ENCODE measurements around the gene PAFAH1B1.
"Not testable (repeated sequence)": the region's sequence is repeated elsewhere in the genome, so short reads cannot be mapped to it uniquely, and the experiment has no call there.

The PAFAH1B1 gene

GRCh38 chr17:2592971-2593820 lies at the start of gene PAFAH1B1:
PAFAH1B1 (plus strand) TSS chr17:2593654; CDS start chr17:2638289, 44,635 bp downstream.
- H3K27ac ChIP-seq (ENCODE audit: low read depth, low read length), result peak within 1 kb of the TSS; percentile 94
- H3K36me3 ChIP-seq (ENCODE audit: insufficient read depth, low read length), result no peaks in the 10 kb centered on the region
- no peaks in the 10 kb centered on the region for H3K27me3 ChIP-seq (ENCODE audit: control insufficient read depth in 1 of 2, insufficient read depth in 2 of 2, low read length in 2 of 2)
- peak within 1 kb of the TSS; percentile 85 to 90 for H3K4me3 ChIP-seq (ENCODE audit: low read depth in 1 of 2, low read length in 2 of 2)
- peak within 1 kb of the TSS; percentile 90 for H3K9ac ChIP-seq (ENCODE audit: low read length)
- H3K9me3 ChIP-seq (ENCODE audit: low read length), result no peaks in the 10 kb centered on the region
- H3K4me1 ChIP-seq (ENCODE audit: insufficient read depth, low read length), result peaks cover 23% of the 10 kb centered on the region

DNA sequence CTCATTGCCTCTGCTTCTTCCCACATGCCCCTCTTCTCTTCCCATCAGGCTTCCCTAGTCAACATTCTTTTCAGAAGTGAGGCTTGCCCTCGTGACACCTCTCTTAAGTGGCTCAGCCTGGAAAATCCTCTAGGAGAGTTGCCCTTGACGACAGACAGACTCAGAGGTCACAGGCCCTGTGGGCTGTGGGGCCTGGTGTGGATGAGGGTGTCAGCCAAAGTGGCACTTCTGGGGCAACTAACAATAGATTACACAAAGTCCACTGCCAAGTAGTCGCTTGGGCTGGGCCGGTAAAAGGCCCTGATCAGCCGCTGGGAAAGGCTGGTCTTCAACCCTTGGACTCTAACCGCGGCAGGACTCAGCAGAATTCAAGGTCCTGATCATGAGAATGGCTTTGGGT lies 48.1 kb upstream of the PAFAH1B1 start:
- Histone ChIP-seq H3K36me3 (ENCODE audit: insufficient read depth, low read length) (no peaks in the 10 kb centered on the region), H3K27me3 (ENCODE audit: control insufficient read depth in 1 of 2, insufficient read depth in 2 of 2, low read length in 2 of 2) (no peaks in the 10 kb centered on the region), H3K4me1 (ENCODE audit: insufficient read depth, low read length) (no peaks in the 10 kb centered on the region), H3K4me3 (ENCODE audit: low read depth in 1 of 2, low read length in 2 of 2) (no peak overlapping the region), H3K9ac (ENCODE audit: low read length) (no peak overlapping the region), H3K27ac (ENCODE audit: low read depth, low read length) (no peak overlapping the region), H3K9me3 (ENCODE audit: low read length) (no peaks in the 10 kb centered on the region)

GRCh38 chr17:2547176-2547575 lies 46.3 kb upstream of the PAFAH1B1 start:
- H3K9ac ChIP-seq (ENCODE audit: low read length), result no peak overlapping the region
- no peaks in the 10 kb centered on the region for H3K36me3 ChIP-seq (ENCODE audit: insufficient read depth, low read length)
- H3K4me3 ChIP-seq (ENCODE audit: low read depth in 1 of 2, low read length in 2 of 2), result no peak overlapping the region
- H3K4me1 ChIP-seq (ENCODE audit: insufficient read depth, low read length), result no peaks in the 10 kb centered on the region
- no peak overlapping the region for H3K27ac ChIP-seq (ENCODE audit: low read depth, low read length)
- H3K9me3 ChIP-seq (ENCODE audit: low read length), result no peaks in the 10 kb centered on the region
- H3K27me3 ChIP-seq (ENCODE audit: control insufficient read depth in 1 of 2, insufficient read depth in 2 of 2, low read length in 2 of 2), result peaks cover 0 to 6% of the 10 kb centered on the region in 2 donors

GRCh38 chr17:2548026-2548425 lies 45.4 kb upstream of the PAFAH1B1 start:
- not testable (repeated sequence) for H3K9me3 ChIP-seq (ENCODE audit: low read length); H3K36me3 ChIP-seq (ENCODE audit: insufficient read depth, low read length); H3K4me3 ChIP-seq (ENCODE audit: low read depth in 1 of 2, low read length in 2 of 2); H3K27me3 ChIP-seq (ENCODE audit: control insufficient read depth in 1 of 2, insufficient read depth in 2 of 2, low read length in 2 of 2); H3K4me1 ChIP-seq (ENCODE audit: insufficient read depth, low read length); H3K9ac ChIP-seq (ENCODE audit: low read length); H3K27ac ChIP-seq (ENCODE audit: low read depth, low read length)

DNA sequence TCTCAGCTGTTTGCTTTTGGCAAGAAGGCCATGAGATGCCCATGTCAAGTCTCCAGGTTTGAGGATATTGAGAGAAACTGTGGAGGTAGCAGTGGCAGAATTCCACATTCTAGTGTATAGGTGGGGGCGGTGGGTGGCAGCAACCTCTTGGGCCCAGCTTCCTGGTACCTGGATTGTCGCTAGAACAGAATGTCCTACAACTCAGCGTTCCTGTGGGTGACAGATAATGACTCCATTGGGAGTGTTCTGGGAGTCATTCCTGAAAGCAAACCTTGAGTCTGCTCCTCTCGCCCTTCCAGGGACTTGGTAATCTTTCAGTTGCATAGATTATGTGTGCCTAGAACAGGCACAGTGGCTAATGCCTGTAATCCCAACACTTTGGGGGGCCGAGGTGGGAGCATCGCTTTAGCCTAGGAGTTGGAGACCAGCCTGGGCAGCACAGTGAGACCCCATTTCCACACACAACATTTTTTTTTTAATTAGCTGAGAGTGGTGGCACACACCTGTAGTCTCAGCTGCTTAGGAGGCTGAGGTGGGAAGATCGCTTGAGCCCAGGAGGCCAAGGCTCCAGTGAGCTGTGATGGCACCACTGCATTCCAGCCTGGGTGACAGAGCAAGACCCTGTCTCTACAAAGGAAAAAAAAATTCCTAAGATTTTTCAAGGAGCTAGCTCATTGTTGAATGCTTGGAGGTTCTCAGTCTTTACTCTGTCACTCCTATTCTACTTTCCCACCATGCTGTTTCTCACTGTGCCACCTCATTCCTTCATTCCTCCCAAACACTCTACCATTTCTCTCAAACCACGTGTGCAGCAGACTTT lies 43.9 kb upstream of the PAFAH1B1 start:
- peaks cover 0 to 6% of the 10 kb centered on the region in 2 donors for H3K27me3 ChIP-seq (ENCODE audit: control insufficient read depth in 1 of 2, insufficient read depth in 2 of 2, low read length in 2 of 2)
- H3K27ac ChIP-seq (ENCODE audit: low read depth, low read length), result no peak overlapping the region
- H3K9me3 ChIP-seq (ENCODE audit: low read length), result no peaks in the 10 kb centered on the region

DNA sequence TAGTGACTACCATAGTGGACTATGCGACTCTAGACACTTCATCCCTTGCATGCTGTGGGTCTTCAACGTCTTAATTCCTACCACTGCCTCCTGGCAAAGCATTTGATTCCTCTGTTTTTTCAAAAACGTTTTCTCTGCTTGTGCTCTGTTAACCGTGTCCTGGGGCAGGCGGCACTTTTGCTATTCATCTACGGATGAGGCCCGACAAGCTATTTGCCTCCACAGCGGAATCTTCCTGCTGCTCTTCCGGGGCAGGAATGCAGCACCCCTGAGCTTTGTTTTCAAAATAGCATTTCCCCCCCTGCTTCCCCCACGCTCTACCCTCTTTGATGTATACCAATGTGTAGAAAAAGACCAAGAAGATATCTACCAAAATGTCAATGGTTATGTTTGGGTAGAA lies 42.0 kb upstream of the PAFAH1B1 start:
- no peaks in the 10 kb centered on the region for H3K9me3 ChIP-seq (ENCODE audit: low read length)
- H3K9ac ChIP-seq (ENCODE audit: low read length), result no peak overlapping the region
- H3K27ac ChIP-seq (ENCODE audit: low read depth, low read length), result no peak overlapping the region
- no peaks in the 10 kb centered on the region for H3K36me3 ChIP-seq (ENCODE audit: insufficient read depth, low read length)
- H3K4me1 ChIP-seq (ENCODE audit: insufficient read depth, low read length), result no peaks in the 10 kb centered on the region
- peaks cover 0 to 6% of the 10 kb centered on the region in 2 donors for H3K27me3 ChIP-seq (ENCODE audit: control insufficient read depth in 1 of 2, insufficient read depth in 2 of 2, low read length in 2 of 2)
- H3K4me3 ChIP-seq (ENCODE audit: low read depth in 1 of 2, low read length in 2 of 2), result no peak overlapping the region

More for the DNA sequence above, 43.9 kb upstream of the PAFAH1B1 start:
- Histone ChIP-seq H3K9ac (ENCODE audit: low read length) (no peak overlapping the region), H3K4me3 (ENCODE audit: low read depth in 1 of 2, low read length in 2 of 2) (no peak overlapping the region), H3K4me1 (ENCODE audit: insufficient read depth, low read length) (no peaks in the 10 kb centered on the region), H3K36me3 (ENCODE audit: insufficient read depth, low read length) (no peaks in the 10 kb centered on the region)

DNA sequence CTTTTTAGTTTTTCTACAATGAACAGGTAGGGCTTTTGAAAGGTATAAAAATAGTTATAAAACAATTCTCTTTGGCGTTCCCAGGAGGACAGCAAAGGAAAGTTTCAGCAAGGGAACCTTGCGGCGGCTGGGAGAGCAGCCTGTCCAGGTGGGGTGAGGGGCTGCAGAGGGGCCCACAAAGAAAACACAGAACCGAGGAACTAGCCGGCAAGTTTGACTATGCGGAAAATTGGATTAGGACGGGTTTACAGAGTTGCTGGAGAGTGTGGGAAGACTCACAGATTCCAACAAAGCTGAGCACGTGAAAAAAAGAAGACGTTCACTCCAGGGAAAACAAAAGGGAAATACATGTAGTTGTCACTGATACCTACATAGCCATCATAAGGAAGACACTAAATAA lies 41.5 kb upstream of the PAFAH1B1 start:
- no peaks in the 10 kb centered on the region for H3K9me3 ChIP-seq (ENCODE audit: low read length)
- H3K4me3 ChIP-seq (ENCODE audit: low read depth in 1 of 2, low read length in 2 of 2), result no peak overlapping the region
- no peak overlapping the region for H3K9ac ChIP-seq (ENCODE audit: low read length)
- no peaks in the 10 kb centered on the region for H3K36me3 ChIP-seq (ENCODE audit: insufficient read depth, low read length)
- peaks cover 0 to 6% of the 10 kb centered on the region in 2 donors for H3K27me3 ChIP-seq (ENCODE audit: control insufficient read depth in 1 of 2, insufficient read depth in 2 of 2, low read length in 2 of 2)
- no peak overlapping the region for H3K27ac ChIP-seq (ENCODE audit: low read depth, low read length)
- H3K4me1 ChIP-seq (ENCODE audit: insufficient read depth, low read length), result no peaks in the 10 kb centered on the region

DNA sequence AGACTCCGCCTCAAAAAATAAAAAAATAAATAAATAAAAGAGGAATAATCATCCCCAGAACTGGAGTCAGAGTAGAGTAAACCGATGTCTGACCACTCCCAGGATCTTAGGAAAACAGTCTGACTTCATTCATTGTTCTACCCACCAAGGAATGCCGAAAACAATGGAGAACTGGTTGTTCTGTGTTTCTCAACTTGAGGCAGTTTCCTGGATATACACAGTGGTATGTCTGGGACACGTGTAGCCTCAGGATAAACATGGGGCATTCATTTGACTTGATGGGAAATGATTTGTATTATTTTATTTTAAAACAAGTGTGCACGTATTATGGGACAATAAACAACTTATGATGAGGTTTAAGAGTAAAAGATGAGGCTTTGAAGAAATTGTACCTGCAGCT lies 32.8 kb upstream of the PAFAH1B1 start:
- Histone ChIP-seq H3K9ac (ENCODE audit: low read length) (no peak overlapping the region), H3K27ac (ENCODE audit: low read depth, low read length) (no peak overlapping the region), H3K4me1 (ENCODE audit: insufficient read depth, low read length) (no peaks in the 10 kb centered on the region), H3K9me3 (ENCODE audit: low read length) (no peaks in the 10 kb centered on the region), H3K27me3 (ENCODE audit: control insufficient read depth in 1 of 2, insufficient read depth in 2 of 2, low read length in 2 of 2) (no peaks in the 10 kb centered on the region), H3K36me3 (ENCODE audit: insufficient read depth, low read length) (no peaks in the 10 kb centered on the region), H3K4me3 (ENCODE audit: low read depth in 1 of 2, low read length in 2 of 2) (no peak overlapping the region)

DNA sequence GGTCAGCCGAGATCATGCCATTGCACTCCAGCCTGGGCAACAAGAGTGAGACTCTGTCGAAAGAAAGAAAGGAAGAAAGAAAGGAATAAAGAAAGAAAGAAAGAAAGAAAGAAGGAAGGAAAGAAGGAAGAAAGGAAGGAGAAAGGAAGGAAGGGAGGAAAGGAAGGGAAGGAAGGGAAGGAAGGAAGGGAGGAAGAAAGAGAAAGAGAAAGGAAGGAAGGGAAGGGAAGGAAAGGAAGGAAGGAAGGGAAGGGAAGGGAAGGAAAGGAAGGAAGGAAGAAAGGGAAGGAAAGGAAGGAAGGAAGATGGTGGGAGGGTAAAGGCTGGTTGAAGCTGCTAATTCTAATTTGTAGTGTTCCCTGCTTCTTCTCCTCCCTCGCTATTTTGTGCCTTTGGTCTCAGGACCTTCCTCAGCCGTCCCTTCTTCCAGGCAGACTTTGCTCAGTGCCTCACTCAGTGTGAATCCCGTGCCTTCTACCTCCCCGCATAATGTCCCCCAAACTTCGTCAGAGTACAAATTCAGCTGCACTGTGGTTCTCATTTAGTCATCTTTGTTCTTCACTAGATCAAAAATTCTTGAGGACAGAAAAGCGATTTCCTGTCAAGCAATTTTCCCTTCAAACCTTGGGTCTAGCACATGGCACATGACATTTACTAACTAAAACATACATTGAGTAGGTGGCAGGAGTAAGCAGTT lies 31.1 kb upstream of the PAFAH1B1 start:
- Histone ChIP-seq H3K27me3 (ENCODE audit: control insufficient read depth in 1 of 2, insufficient read depth in 2 of 2, low read length in 2 of 2) (no peaks in the 10 kb centered on the region), H3K27ac (ENCODE audit: low read depth, low read length) (no peak overlapping the region), H3K9me3 (ENCODE audit: low read length) (no peaks in the 10 kb centered on the region), H3K9ac (ENCODE audit: low read length) (no peak overlapping the region), H3K4me1 (ENCODE audit: insufficient read depth, low read length) (no peaks in the 10 kb centered on the region), H3K36me3 (ENCODE audit: insufficient read depth, low read length) (no peaks in the 10 kb centered on the region), H3K4me3 (ENCODE audit: low read depth in 1 of 2, low read length in 2 of 2) (no peak overlapping the region)

- Histone ChIP-seq H3K9ac (ENCODE audit: low read length) (no peak overlapping the region), H3K4me3 (ENCODE audit: low read depth in 1 of 2, low read length in 2 of 2) (no peak overlapping the region), H3K36me3 (ENCODE audit: insufficient read depth, low read length) (no peaks in the 10 kb centered on the region), H3K27ac (ENCODE audit: low read depth, low read length) (no peak overlapping the region), H3K9me3 (ENCODE audit: low read length) (no peaks in the 10 kb centered on the region), H3K27me3 (ENCODE audit: control insufficient read depth in 1 of 2, insufficient read depth in 2 of 2, low read length in 2 of 2) (no peaks in the 10 kb centered on the region), H3K4me1 (ENCODE audit: insufficient read depth, low read length) (no peaks in the 10 kb centered on the region)
These were observed 30.4 kb upstream of the PAFAH1B1 start for GRCh38 chr17:2563061-2563460.

DNA sequence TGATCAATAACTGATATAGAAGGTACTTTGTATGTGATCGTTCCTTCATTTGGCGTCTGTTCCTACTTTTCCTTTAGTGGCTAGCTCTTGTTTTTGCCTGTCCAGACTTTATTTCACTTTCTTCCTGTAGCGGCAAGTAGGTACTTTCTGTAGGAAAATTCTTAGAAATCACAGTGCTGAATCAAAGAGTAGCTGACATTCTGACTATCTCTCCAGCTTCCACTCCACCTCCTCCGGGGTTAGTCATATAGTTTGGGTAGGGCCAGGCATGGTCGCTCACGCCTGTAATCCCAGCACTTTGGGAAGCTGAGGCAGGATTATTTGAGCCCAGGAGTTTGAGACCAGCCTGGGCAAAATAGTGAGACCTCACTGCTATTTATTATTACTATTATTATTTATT lies 29.9 kb upstream of the PAFAH1B1 start:
- no peaks in the 10 kb centered on the region for H3K9me3 ChIP-seq (ENCODE audit: low read length)
- H3K36me3 ChIP-seq (ENCODE audit: insufficient read depth, low read length), result no peaks in the 10 kb centered on the region
- H3K27me3 ChIP-seq (ENCODE audit: control insufficient read depth in 1 of 2, insufficient read depth in 2 of 2, low read length in 2 of 2), result no peaks in the 10 kb centered on the region
- no peak overlapping the region for H3K9ac ChIP-seq (ENCODE audit: low read length)
- no peak overlapping the region for H3K27ac ChIP-seq (ENCODE audit: low read depth, low read length)
- no peak overlapping the region for H3K4me3 ChIP-seq (ENCODE audit: low read depth in 1 of 2, low read length in 2 of 2)
- no peaks in the 10 kb centered on the region for H3K4me1 ChIP-seq (ENCODE audit: insufficient read depth, low read length)
